GM19455 (cell line): ENCODE results near the gene SGMS1.

Experiments used
- ATAC-seq: cut with Tn5 transposase; IDR thresholded peaks from one replicate; pipeline ENCODE4 v1.9.1; 2021; ENCODE audit not compliant: unreplicated experiment

Gene SGMS1

GRCh38 chr10:50636618-50637579, 13.1 kb upstream of the SGMS1 start:
- ATAC-seq = peak; percentile 95

- no peak for ATAC-seq
Observed at GRCh38 chr10:50635286-50635685, 11.5 kb upstream of the SGMS1 start.

GRCh38 chr10:50634479-50634878, 10.7 kb upstream of the SGMS1 start:
- no peak for ATAC-seq

- ATAC-seq = no peak
Observed at GRCh38 chr10:50631052-50631451, 7.3 kb upstream of the SGMS1 start.

GRCh38 chr10:50629495-50630122, 5.9 kb upstream of the SGMS1 start:
- no peak for ATAC-seq

- ATAC-seq = no peak
Observed at GRCh38 chr10:50627896-50628295, 4.1 kb upstream of the SGMS1 start.

GRCh38 chr10:50627443-50627842, 3.7 kb upstream of the SGMS1 start:
- ATAC-seq = no peak

GRCh38 chr10:50625649-50626132, 1.9 kb upstream of the SGMS1 start:
- ATAC-seq = no peak

GRCh38 chr10:50624866-50625501, 1.2 kb upstream of the SGMS1 start:
- peak; percentile 54 for ATAC-seq

GRCh38 chr10:50624413-50624865, 683 bp upstream of the SGMS1 start:
- ATAC-seq = peak; percentile 50

GRCh38 chr10:50622706-50623662, 772 bp downstream of the SGMS1 start:
- peak; percentile 12 for ATAC-seq

- peak; percentile 18 for ATAC-seq
Observed at GRCh38 chr10:50621968-50622705, 1.6 kb downstream of the SGMS1 start.

GRCh38 chr10:50620899-50621298, 2.9 kb downstream of the SGMS1 start:
- no peak for ATAC-seq

GRCh38 chr10:50619882-50620281, 3.9 kb downstream of the SGMS1 start:
- ATAC-seq = no peak

- no peak for ATAC-seq
Observed at GRCh38 chr10:50619166-50619565, 4.6 kb downstream of the SGMS1 start.

- ATAC-seq = no peak
Observed at GRCh38 chr10:50618624-50619023, 5.1 kb downstream of the SGMS1 start.

GRCh38 chr10:50615658-50616057, 8.1 kb downstream of the SGMS1 start:
- ATAC-seq = no peak

- ATAC-seq = peak; percentile 54
Observed at GRCh38 chr10:50614444-50615137, 9.2 kb downstream of the SGMS1 start.
